SK-N-MC (cell line): Measurements from ENCODE around the gene SCIN.

Experiments
- DNase-seq: peaks from one replicate; pipeline ENCODE4 v3.0.0-alpha.2; 2011; ENCODE audit warnings: low read depth, low spot score
- H3K27ac ChIP-seq: fragments of 200-600 bp; sonication (generic); 2 replicates; pipeline ENCODE4 v1.5.1; 2016; ENCODE audit warnings: mixed run types
- H3K36me3 ChIP-seq: fragments of 200-600 bp; sonication (generic); 2 replicates; pipeline ENCODE4 v1.6.1; 2017; ENCODE audit warnings: antibody characterized with exemption, low read length, mixed read lengths; ENCODE audit not compliant: insufficient read depth
- H3K4me3 ChIP-seq: fragments of 200-600 bp; sonication (generic); 2 replicates; pipeline ENCODE4 v1.5.1; 2016
- H3K9ac ChIP-seq: fragments of 200-600 bp; sonication (generic); 2 replicates; pipeline ENCODE4 v1.8.0; 2017; ENCODE audit warnings: mixed run types, mixed read lengths; ENCODE audit not compliant: insufficient read length
- H3K9me3 ChIP-seq: fragments of 200-600 bp; sonication (generic); 2 replicates; pipeline ENCODE4 v1.6.1; 2017; ENCODE audit warnings: low read depth, mild to moderate bottlenecking, antibody characterized with exemption, low read length, moderate library complexity, mixed read lengths
- EZH2 ChIP-seq: fragments of 200-600 bp; sonication (generic); IDR thresholded peaks from one replicate; pipeline ENCODE4 v1.6.1; 2017; ENCODE audit warnings: antibody characterized with exemption
- FOXP2 ChIP-seq: optimal IDR thresholded peaks from 2 replicates; pipeline ENCODE3; 2011; ENCODE audit warnings: mild to moderate bottlenecking, moderate library complexity; ENCODE audit not compliant: insufficient read depth; ENCODE audit errors: extremely low read length, control extremely low read depth
- POLR2AphosphoS5 ChIP-seq: IDR thresholded peaks from 2 replicates; pipeline ENCODE4 v1.6.1; 2012; ENCODE audit warnings: mild to moderate bottlenecking, low read depth, low read length, borderline replicate concordance

Gene SCIN

DNA sequence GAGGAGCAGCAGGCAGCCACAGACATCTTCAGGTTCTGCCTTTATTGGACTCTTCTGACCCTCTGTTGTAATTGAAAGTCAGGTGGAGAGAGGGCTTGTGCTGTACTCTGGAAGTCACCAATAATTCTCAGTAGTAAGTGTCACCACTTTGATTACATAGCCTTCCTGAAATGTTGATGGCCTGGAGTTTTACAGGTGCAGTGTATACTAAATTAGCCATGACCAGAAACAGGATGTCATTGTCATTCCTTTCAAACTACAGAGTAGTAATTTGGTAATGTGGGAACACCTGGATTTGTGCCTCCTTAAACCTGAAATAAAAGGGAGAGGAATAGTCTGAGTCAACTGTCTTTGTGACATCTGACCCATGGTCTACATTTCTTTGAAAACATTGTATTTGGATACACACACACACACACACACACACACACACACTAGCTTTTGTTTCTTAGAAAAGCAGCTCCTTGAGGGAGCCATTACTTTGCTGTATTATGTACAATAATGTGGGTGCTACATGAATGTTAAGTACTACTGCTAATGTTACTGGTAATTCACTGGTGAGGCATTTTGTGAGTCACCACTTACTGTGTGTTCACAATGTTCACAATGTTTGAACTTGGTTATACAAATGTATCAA lies 136.5 kb downstream of the SCIN start:
- Histone ChIP-seq H3K36me3 (no peaks in the 10 kb centered on the region), H3K4me3 (no peak overlapping the region), H3K27ac (no peak overlapping the region), H3K9ac (no peak overlapping the region), H3K9me3 (no peaks in the 10 kb centered on the region)
- no peak for DNase-seq
- no peak for TF ChIP-seq POLR2AphosphoS5
- no peak for TF ChIP-seq EZH2
- no peak for TF ChIP-seq FOXP2

DNA sequence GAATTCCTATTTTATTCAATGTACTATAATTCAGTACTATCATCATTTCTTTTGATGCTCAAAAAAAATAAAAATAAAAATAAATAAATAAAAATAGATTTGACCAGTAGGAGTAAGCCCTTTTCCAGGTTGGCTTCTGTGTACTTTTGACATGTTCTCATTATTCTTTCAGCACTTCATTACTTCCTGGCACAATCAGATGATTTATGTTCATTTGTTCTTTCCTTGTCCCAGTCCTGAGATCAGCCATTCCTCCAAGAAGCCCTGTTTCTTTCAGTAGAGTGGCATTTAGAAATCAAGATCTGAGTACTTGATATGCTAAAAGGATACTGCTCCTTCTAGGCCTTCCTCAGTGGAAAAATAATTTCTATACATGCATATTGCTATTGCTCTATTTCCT lies 137.8 kb downstream of the SCIN start:
- TF ChIP-seq FOXP2 (no peak), POLR2AphosphoS5 (no peak), EZH2 (no peak)
- no peak for DNase-seq
- Histone ChIP-seq H3K9me3 (no peaks in the 10 kb centered on the region), H3K9ac (no peak overlapping the region), H3K4me3 (no peak overlapping the region), H3K36me3 (no peaks in the 10 kb centered on the region), H3K27ac (no peak overlapping the region)
